Panc1 (cell line): ENCODE data around the gene MYH7B. TPM values are rescaled to one million over a fixed set of nuclear protein-coding genes. Genes with fewer than 3 reads are reported as not detected.

Experiments used
- ATAC-seq: fragments of 200-7000 bp; cut with Tn5 transposase; 2 replicates; pipeline ENCODE4 v1.9.1; 2020; ENCODE audit warnings: mild to moderate bottlenecking, moderate library complexity
- BruUV-seq: library from RNA; stranded (reverse); fragments of 400-500 nt; replicated peaks from 2 replicates; lab custom pipeline; 2021; lab: Mats Ljungman, UMichigan
- CTCF ChIA-PET: fragments of 300-600 bp; sonication (Branson Sonifier 250); formaldehyde crosslinking; loops from one replicate; lab custom pipeline; 2022; ENCODE audit warnings: antibody characterized with exemption; lab: Charles Lee
- POLR2A ChIA-PET: fragments of 300-600 bp; sonication (Branson Sonifier 250); formaldehyde crosslinking; loops from one replicate; lab custom pipeline; 2022; ENCODE audit warnings: antibody characterized with exemption; lab: Charles Lee
- DNase-seq: peaks from one replicate; pipeline ENCODE4 v3.0.0-alpha.2; 2010; ENCODE audit warnings: low read depth, low spot score
- H3K27ac ChIP-seq: 2 replicates; pipeline ENCODE4 v1.5.1; 2011; ENCODE audit warnings: mild to moderate bottlenecking, low read length, inconsistent platforms
- H3K27me3 ChIP-seq: fragments of 200-500 bp; sonication (Bioruptor generic); 2 replicates; pipeline ENCODE4 v1.6.0; 2014; ENCODE audit warnings: low read length, inconsistent platforms; ENCODE audit not compliant: control insufficient read depth, insufficient read depth
- H3K36me3 ChIP-seq: fragments of 200-500 bp; sonication (Bioruptor generic); 2 replicates; pipeline ENCODE4 v1.5.1; 2014; ENCODE audit warnings: inconsistent platforms, mild to moderate bottlenecking, low read length, moderate library complexity; ENCODE audit not compliant: control insufficient read depth, insufficient read depth
- H3K4me1 ChIP-seq: 2 replicates; pipeline ENCODE4 v1.5.1; 2011; ENCODE audit warnings: inconsistent platforms, mild to moderate bottlenecking, low read length, moderate library complexity; ENCODE audit not compliant: control insufficient read depth, insufficient read depth
- H3K4me3 ChIP-seq, 2 experiments: 2 replicates each; pipeline ENCODE4 v1.5.1; 2011 to 2012; ENCODE audit warnings: low read depth in 2 of 2, low read length in 2 of 2, mild to moderate bottlenecking in 2 of 2, inconsistent platforms in 1 of 2, moderate library complexity in 1 of 2
- H3K9me3 ChIP-seq: fragments of 200-500 bp; sonication (Bioruptor generic); 2 replicates; pipeline ENCODE4 v1.5.1; 2014; ENCODE audit warnings: low read depth, mild to moderate bottlenecking, inconsistent platforms, low read length, moderate library complexity; ENCODE audit not compliant: control insufficient read depth, insufficient read depth
- CTCF ChIP-seq: fragments of 450-650 bp; IDR thresholded peaks from 2 replicates; pipeline ENCODE4 v1.5.1; 2017; ENCODE audit warnings: mild to moderate bottlenecking
- POLR2AphosphoS5 ChIP-seq: IDR thresholded peaks from 2 replicates; pipeline ENCODE4 v1.6.1; 2012; ENCODE audit warnings: mild to moderate bottlenecking, low read depth, low read length, moderate library complexity
- REST ChIP-seq, 2 experiments: IDR thresholded peaks; 2 replicates each; pipeline ENCODE4 v1.6.1; 2011 to 2012; ENCODE audit warnings: low read depth in 2 of 2, control low read depth in 1 of 2, low read length in 1 of 2, mild to moderate bottlenecking in 1 of 2, moderate library complexity in 1 of 2; ENCODE audit not compliant: insufficient read depth in 1 of 2
- SIN3A ChIP-seq: IDR thresholded peaks from 2 replicates; pipeline ENCODE4 v1.6.1; 2012; ENCODE audit warnings: low read depth, mild to moderate bottlenecking, low read length, moderate library complexity, borderline replicate concordance; ENCODE audit not compliant: insufficient read depth
- TCF7L2 ChIP-seq: IDR thresholded peaks from 2 replicates; pipeline ENCODE4 v1.6.1; 2011; ENCODE audit warnings: mild to moderate bottlenecking, low read depth, low read length, inconsistent platforms
- in situ Hi-C: cut with HindIII; loops from 2 replicates; pipeline ENCODE4 v1.10.0; 2016; ENCODE audit warnings: low sequenced_read_pairs, low pct_unique_long_range_greater_than_20kb
- intact Hi-C: fragments of 100-400 bp; cut with micrococcal nuclease; formaldehyde crosslinking; loops from one replicate; pipeline ENCODE4 v1.10.0; 2022; ENCODE audit not compliant: unreplicated experiment
- total RNA-seq: library from RNA; stranded (reverse); gene quantifications from one replicate; pipeline ENCODE4 v1.2.1, GENCODE V29; 2021; ENCODE audit not compliant: unreplicated experiment

The MYH7B gene
- total RNA-seq, 1 experiment from 2014 or later, result 0.59 TPM

- peak overlapping the region; percentile 93 for H3K27ac ChIP-seq
- H3K36me3 ChIP-seq, result 0 out of 2 replicates have a peak, but pooled peaks cover 2% of the 10 kb centered on the region
- DNase-seq (no peak), ATAC-seq (peak; percentile 24)
- H3K4me3 ChIP-seq, result peak overlapping the region; percentile 69 to 92
- ChIA-PET POLR2A (interaction anchor here (0.6 kb wide), 1 partner anchor 328 kb away, joined by 4 read pairs; no protein-coding TSS in a partner anchor), CTCF (interaction anchor here (0.6 kb wide), 1 partner anchor 82 kb away, joined by 3 read pairs; the partner anchor contains the start of gene GGT7)
- no peaks in the 10 kb centered on the region for H3K27me3 ChIP-seq
- H3K9me3 ChIP-seq, result no peaks in the 10 kb centered on the region
- H3K4me1 ChIP-seq, result peaks cover 11% of the 10 kb centered on the region
- in situ Hi-C loops, result no loop called here
- no peak for TF ChIP-seq TCF7L2
- TF ChIP-seq REST (IDR thresholded peaks at IDR 0.05; ENCODE audit: insufficient read depth in 1 of 2, low read depth in 2 of 2, low read length in 1 of 2), result no peak
- TF ChIP-seq POLR2AphosphoS5, result no peak
- no peak for TF ChIP-seq SIN3A
- TF ChIP-seq CTCF, result no peak
- no TSS peak for BruUV-seq
- intact Hi-C loops, result no loop called here
These were observed 801 bp upstream of the MYH7B start for GRCh38 chr20:34954904-34955230.

GRCh38 chr20:34956041-34956458 is 382 bp downstream of the MYH7B start:
- DNase-seq, result no peak
- Histone ChIP-seq H3K9me3 (no peaks in the 10 kb centered on the region), H3K36me3 (0 out of 2 replicates have a peak, but pooled peaks cover 2% of the 10 kb centered on the region), H3K4me1 (peaks cover 11% of the 10 kb centered on the region), H3K4me3 (peak overlapping the region; percentile 69 to 92), H3K27ac (peak overlapping the region; percentile 93), H3K27me3 (no peaks in the 10 kb centered on the region)
- no peak for ATAC-seq
- intact Hi-C loops, result no loop called here
- in situ Hi-C loops, result no loop called here
- ChIA-PET POLR2A (interaction anchor here (0.6 kb wide), 1 partner anchor 329 kb away, joined by 5 read pairs; the partner anchor contains the start of gene EIF6), CTCF (interaction anchor here (1.0 kb wide), 1 partner anchor 82 kb away, joined by 9 read pairs; no protein-coding TSS in a partner anchor)
- BruUV-seq, result no TSS peak
- TF ChIP-seq POLR2AphosphoS5 (no peak), CTCF (peak; percentile 32), REST (IDR thresholded peaks at IDR 0.05; ENCODE audit: insufficient read depth in 1 of 2, low read depth in 2 of 2, low read length in 1 of 2) (no peak), SIN3A (no peak), TCF7L2 (no peak)
